ENCODE measurements around the gene NPBWR2. TPM values are rescaled to one million over a fixed set of nuclear protein-coding genes. Genes with fewer than 3 reads are reported as not detected.

Gene NPBWR2
- polyA plus RNA-seq, 4 donors, result not detected

GRCh38 chr20:64105846-64106434 lies 1.4 kb downstream of the NPBWR2 start:
- DNase-seq (ENCODE audit: low read depth in 4 of 4, low spot score in 3 of 4), result no peak

DNA sequence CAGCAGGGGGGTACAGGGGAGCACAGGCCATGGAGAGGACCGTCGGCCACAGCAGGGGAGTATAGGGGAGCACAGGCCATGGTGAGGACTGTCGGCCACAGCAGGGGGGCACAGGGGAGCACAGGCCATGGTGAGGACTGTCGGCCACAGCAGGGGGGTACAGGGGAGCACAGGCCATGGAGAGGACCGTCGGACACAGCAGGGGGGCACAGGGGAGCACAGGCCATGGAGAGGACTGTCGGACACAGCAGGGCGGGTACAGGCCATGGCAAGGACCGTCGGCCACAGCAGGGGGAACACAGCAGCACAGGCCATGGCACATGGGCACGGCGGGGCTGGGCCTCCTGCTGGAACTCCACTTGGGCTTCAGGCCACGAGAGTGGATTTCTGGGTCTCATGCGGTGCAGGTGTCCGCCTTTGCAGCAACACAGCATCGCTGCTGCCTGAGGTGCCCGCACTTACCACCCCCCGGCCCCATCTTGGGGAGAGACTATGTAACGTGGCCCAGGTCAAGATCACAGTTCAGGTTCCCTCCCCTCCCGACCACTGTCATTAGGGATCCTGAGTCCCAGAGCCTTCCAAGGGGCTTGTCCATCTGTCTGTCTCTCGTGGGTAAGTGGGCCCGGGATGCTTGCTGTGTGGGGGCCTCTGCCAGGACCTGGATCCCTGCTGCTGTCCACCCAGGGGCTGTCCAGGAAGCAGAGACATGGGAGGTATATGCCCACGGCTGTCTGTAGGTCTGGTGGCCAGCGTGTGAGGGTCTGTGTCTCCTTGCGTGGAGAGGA lies 2.5 kb downstream of the NPBWR2 start:
- no peak for DNase-seq (ENCODE audit: low read depth in 4 of 4, low spot score in 3 of 4)

DNA sequence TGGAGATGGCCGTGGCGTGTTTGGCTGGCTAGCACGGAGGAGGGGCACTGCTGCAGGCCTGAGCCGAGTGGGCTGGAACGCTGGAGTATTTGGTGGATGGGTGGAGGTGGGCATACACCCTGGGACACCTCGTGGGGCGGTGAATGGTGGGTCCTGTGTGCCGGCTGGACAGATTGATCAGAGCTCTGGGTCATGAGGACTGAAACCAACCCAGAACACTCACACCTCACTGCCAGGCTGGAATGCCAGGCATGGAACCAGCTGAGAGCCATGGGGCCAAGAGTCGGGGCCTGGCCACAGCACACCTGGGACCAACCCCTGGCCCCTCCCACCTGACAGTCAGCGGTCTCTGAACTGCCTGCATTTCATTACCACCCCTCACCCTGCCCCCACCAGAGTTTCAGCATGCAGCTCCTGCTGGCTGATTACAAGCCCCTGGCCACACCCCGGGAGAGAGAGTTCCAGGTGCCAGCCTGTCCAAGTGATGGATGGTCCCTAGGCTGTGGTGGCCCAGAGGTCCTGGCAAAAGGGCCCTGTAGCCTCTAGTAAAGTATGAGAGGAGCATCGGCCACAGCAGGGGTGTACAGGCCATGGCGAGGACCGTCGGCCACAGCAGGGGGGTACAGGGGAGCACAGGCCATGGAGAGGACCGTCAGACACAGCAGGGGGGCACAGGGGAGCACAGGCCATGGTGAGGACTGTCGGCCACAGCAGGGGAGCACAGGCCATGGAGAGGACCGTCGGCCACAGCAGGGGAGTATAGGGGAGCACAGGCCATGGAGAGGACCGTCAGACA lies 3.3 kb downstream of the NPBWR2 start:
- DNase-seq (ENCODE audit: low read depth in 4 of 4, low spot score in 3 of 4), result no peak

DNA sequence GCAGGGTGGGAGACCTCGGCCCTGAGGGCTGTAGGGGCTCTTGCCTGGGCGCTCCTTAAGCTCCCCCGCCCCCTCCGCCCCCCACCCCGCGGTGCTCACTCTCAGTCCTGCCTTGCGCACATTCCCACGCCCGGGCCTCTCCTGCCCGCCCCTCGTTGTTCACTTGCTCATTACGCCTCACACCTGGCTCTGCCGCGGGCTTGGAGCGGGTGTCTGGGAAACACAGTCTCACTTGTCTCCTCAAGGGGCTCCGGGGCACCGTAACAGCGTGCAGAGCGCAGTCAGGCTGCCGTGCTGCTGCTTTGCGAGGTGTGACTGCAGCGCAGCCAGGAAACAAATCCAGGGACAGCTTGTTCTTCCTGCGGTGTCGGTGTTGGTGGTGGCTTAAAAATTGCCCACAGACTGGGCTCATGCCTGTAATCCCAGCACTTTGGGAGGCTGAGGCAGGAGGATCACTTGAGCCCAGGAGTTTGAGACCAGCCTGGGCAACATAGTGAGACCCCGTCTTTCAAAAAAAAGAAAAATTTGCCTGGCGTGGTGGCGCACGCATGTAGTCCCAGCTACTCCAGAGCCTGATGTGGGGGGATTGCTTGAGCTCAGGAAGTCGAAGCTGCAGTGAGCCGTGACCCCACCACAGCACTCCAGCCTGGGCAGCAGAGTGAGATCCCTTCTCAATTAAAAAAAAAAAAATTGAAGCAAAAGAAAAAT lies 4.6 kb downstream of the NPBWR2 start:
- no peak for DNase-seq (ENCODE audit: low read depth in 4 of 4, low spot score in 3 of 4)

DNA sequence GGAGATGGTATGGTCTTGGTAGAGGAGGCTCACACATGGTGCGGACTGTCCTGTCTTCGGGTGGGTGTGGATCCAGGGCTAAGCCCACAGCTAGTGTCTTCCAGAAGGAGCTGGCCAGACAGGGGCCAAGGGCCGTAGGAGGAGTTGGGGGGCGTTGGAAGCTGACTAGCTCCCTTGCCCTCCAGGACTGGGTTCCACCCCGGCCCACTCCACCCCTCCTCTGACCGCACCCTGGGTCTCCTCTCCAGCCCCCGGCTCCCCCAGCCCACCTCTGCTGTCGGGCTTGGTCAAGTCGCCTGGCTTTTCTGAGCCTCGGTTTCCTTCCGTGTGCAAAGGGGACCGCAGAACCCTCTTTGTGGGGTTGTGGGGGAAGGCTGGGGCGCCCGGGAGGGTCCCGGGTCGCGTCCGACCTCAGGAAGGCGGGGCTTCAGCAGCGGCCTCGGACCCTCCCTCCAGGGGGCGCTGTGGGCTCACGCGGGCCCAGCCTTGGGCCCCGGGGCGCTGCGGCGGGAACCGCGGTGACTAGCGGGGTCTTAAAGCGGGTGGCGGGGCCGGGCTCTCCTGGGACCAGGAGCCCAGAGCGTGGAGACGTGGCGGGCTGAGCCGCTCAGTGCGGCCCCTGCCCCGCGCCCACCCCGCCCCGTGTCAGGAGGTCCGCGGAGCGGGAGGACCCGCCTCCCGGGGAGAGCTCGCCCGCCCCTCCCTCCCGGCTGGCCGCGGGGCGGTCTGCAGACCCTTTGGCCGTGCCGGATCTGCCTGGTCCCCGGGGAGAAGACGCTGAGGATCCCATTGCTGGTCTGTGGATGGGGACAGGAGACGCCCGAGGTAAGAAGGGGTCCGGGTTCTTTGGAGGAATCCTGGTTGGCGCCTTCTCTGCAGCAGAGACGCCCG lies 5.4 kb downstream of the NPBWR2 start:
- no peak for DNase-seq (ENCODE audit: low read depth in 4 of 4, low spot score in 3 of 4)

DNA sequence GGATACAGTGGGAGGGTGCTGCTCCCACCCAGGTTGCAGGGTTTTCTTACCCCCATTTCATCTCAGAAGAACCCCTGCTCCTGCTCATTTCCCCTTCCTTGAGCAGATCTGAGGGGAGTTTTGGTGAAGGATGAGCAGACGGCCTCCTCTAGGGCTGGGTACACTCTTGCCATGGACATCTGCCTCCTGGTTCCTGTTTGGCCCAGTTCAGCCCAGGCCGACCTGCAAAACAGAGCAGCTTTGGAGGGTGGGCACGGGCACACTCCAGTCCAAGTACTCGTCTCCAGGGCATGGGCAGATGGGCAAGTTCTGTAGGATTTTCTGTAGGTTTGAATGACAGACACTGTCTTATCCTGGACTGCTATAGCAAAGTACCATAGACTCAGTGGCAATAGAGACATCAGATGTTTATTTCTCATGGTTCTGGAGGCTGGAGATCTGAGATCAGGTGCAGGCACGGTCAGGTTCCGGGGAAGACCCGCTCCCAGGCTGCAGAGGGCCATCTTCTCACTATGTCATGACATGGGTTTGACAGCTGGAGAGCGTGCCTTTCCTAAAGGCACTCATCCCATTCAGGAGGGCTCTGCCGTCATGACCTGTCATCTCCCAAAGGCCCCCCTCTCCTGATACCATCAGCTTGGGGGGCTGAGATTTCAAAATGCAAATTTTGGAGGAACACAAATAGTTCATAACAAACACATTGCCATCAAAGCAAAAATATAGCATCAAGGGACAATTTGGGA lies 6.2 kb downstream of the NPBWR2 start:
- DNase-seq (ENCODE audit: low read depth in 4 of 4, low spot score in 3 of 4), result no peak

DNA sequence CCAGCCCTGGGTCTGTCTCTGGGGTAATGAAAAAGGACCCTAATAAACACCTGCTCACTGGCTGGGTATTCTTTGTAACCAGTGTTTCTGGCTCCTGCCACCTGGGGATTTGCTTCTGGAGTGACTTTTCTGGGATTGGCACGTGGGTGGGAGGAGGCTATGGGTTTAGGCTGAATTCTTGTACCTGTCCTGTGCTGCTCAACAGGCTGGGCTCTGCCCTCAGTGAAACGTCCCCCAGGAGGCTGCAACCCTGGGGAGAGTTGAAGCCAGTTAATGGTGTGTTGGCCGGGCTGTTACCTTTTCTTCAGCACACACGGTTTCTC lies 6.8 kb downstream of the NPBWR2 start:
- DNase-seq (ENCODE audit: low read depth in 4 of 4, low spot score in 3 of 4), result no peak

DNA sequence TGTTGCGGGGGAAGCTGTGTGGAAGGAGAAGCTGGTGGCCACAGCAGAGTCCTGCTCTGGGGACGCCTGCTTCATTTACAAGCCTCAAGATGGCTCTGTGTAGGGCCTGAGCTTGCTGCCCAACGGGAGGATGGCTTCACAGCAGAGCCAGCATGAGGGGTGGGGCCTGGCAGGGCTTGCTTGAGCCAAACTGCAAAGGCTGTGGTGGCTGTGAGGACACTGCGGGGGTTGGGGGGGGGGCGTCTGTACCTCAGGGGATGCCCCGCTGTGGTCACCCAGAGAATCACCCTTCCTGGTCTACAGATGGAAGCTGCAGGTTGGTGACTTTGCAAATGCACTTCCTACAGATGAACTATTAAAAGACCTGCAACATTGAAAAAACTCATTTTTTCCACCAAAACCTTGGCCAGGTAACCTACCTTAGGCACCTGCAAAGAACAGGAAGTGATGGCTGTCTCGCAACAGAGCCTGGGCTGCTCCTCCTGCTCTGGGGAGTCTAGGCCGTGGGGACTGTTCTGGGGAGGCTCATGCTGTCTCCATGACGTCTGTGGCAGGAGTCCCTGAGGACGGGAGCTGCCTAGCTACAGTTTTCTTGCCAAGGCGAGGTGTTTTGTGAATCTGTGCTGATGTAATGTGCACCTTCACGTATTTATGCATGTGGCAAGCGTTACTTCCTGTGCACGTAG lies 7.3 kb downstream of the NPBWR2 start:
- no peak for DNase-seq (ENCODE audit: low read depth in 4 of 4, low spot score in 3 of 4)

GRCh38 chr20:64099086-64099786 lies 8.1 kb downstream of the NPBWR2 start:
- DNase-seq (ENCODE audit: low read depth in 4 of 4, low spot score in 3 of 4), result no peak

DNA sequence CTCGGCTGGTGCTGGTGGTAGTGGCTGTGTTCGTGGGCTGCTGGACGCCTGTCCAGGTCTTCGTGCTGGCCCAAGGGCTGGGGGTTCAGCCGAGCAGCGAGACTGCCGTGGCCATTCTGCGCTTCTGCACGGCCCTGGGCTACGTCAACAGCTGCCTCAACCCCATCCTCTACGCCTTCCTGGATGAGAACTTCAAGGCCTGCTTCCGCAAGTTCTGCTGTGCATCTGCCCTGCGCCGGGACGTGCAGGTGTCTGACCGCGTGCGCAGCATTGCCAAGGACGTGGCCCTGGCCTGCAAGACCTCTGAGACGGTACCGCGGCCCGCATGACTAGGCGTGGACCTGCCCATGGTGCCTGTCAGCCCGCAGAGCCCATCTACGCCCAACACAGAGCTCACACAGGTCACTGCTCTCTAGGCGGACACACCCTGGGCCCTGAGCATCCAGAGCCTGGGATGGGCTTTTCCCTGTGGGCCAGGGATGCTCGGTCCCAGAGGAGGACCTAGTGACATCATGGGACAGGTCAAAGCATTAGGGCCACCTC lies 8.8 kb downstream of the NPBWR2 start:
- no peak for DNase-seq (ENCODE audit: low read depth in 4 of 4, low spot score in 3 of 4)

GRCh38 chr20:64096535-64096934 lies 10.8 kb downstream of the NPBWR2 start:
- no peak for DNase-seq (ENCODE audit: low read depth in 4 of 4, low spot score in 3 of 4)

DNA sequence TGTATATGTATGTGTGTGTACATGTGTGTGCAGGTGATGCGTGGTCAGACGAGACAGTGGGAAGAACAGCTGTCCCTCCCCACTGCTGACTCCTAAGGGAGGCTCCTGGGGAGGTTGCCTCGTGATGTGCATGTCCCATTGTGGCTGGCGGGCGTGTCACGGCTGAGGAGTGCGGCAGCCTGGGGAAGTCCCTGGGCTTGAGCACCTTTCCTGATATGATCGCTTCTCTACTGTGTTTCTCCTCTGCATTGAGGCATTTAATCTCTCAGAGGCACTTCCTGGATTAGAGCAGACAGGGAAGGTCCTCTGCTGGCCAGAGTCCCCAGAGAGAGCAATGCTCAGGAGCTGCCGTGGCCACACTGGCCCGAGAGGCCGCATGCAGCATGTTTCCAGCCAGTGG lies 11.4 kb downstream of the NPBWR2 start:
- DNase-seq (ENCODE audit: low read depth in 4 of 4, low spot score in 3 of 4), result no peak

GRCh38 chr20:64095455-64095854 lies 11.9 kb downstream of the NPBWR2 start:
- no peak for DNase-seq (ENCODE audit: low read depth in 4 of 4, low spot score in 3 of 4)

GRCh38 chr20:64093013-64093503 lies 14.3 kb downstream of the NPBWR2 start:
- no peak for DNase-seq (ENCODE audit: low read depth in 4 of 4, low spot score in 3 of 4)

DNA sequence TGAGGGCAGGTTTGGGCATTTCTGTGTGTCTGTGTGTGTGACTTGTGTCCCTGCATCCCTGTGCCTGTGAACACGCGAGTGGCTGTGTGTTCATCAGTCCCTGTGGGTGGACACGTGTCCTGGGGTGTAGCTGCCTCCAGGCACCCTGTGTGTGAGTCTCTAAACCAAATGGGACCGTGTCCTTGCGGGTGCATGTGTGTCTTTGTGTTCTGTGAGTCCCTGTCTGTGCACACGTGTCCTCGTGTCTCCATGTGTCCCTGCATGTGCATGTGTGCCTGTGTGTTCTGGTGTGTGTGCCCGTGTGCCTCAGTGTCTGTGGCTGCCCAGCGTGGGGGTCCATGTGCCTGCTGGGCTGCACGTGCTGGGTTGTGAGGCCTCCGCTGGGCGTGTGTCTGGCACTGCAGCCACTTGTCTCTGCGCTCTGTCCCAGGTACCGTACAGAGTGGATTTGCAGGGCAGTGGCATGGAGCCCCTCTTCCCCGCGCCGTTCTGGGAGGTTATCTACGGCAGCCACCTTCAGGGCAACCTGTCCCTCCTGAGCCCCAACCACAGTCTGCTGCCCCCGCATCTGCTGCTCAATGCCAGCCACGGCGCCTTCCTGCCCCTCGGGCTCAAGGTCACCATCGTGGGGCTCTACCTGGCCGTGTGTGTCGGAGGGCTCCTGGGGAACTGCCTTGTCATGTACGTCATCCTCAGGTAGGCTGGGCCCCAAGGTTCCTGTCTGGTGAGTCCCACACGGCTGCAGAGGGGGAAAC lies 14.9 kb downstream of the NPBWR2 start:
- no peak for DNase-seq (ENCODE audit: low read depth in 4 of 4, low spot score in 3 of 4)

DNA sequence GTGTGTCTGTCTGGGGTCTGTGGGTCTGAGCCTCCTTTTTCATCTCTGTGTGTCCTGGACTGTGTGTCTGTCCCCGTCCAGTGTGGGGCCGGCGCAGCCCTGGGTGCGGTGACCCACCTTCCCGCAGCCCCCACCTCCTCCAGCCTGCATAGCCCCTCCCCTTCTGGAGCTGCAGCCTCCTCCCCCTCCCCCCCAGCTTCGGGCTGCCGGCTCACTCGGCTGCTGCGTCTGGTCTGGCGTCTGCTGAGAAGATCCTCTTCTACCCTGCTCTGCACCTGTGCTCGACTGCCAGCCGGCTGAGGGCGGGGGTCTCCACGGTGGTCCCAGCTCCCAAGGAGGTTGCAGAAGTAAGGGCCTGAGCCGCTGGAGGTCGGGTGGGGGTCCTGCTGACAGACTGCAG lies 15.6 kb downstream of the NPBWR2 start:
- no peak for DNase-seq (ENCODE audit: low read depth in 4 of 4, low spot score in 3 of 4)

DNA sequence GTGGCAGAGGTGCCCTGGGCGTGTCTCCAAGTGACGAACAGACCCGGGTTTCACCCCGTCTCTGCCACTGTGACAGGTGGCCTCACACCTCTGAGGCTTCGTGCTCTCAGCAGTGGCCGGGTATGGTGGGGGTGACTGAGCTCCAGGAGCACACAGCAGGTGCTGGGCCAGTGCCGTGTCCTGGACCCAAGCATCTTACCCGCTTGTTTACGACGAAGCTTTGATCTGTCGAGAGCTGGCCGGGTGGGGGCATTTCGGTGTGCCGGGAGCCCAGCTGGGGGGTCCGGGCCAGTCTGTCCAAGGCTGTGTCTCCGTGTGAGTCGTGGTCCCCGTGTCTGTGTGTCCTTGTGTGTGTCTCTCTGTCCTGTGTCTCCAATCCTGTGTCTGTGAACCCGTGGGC lies 16.0 kb downstream of the NPBWR2 start:
- DNase-seq (ENCODE audit: low read depth in 4 of 4, low spot score in 3 of 4), result no peak

Measured in left renal pelvis (tissue), 4 donors.